GM12875 (cell line): Measurements from ENCODE around the gene PCF11.

Experiments
- H3K4me3 ChIP-seq: one replicate; pipeline ENCODE4 v1.5.1; 2011; ENCODE audit warnings: low read depth, low read length, control low read depth
- TF ChIP-seq, protein P1 (sequence below): IDR thresholded peaks from 2 replicates; pipeline ENCODE4 v1.5.1; 2011; ENCODE audit warnings: low read depth, mild to moderate bottlenecking, control low read depth, inconsistent platforms, low read length, moderate library complexity, borderline replicate concordance; ENCODE audit not compliant: insufficient read depth

Gene PCF11, protein sequence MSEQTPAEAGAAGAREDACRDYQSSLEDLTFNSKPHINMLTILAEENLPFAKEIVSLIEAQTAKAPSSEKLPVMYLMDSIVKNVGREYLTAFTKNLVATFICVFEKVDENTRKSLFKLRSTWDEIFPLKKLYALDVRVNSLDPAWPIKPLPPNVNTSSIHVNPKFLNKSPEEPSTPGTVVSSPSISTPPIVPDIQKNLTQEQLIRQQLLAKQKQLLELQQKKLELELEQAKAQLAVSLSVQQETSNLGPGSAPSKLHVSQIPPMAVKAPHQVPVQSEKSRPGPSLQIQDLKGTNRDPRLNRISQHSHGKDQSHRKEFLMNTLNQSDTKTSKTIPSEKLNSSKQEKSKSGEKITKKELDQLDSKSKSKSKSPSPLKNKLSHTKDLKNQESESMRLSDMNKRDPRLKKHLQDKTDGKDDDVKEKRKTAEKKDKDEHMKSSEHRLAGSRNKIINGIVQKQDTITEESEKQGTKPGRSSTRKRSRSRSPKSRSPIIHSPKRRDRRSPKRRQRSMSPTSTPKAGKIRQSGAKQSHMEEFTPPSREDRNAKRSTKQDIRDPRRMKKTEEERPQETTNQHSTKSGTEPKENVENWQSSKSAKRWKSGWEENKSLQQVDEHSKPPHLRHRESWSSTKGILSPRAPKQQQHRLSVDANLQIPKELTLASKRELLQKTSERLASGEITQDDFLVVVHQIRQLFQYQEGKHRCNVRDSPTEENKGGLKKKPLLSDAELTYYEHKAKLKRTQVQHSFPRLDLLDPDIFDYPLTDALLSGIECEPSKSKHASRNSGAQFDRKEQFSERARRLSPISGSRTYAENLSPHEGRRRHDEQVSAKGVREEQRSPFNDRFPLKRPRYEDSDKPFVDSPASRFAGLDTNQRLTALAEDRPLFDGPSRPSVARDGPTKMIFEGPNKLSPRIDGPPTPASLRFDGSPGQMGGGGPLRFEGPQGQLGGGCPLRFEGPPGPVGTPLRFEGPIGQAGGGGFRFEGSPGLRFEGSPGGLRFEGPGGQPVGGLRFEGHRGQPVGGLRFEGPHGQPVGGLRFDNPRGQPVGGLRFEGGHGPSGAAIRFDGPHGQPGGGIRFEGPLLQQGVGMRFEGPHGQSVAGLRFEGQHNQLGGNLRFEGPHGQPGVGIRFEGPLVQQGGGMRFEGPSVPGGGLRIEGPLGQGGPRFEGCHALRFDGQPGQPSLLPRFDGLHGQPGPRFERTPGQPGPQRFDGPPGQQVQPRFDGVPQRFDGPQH (N-terminal part only)

DNA sequence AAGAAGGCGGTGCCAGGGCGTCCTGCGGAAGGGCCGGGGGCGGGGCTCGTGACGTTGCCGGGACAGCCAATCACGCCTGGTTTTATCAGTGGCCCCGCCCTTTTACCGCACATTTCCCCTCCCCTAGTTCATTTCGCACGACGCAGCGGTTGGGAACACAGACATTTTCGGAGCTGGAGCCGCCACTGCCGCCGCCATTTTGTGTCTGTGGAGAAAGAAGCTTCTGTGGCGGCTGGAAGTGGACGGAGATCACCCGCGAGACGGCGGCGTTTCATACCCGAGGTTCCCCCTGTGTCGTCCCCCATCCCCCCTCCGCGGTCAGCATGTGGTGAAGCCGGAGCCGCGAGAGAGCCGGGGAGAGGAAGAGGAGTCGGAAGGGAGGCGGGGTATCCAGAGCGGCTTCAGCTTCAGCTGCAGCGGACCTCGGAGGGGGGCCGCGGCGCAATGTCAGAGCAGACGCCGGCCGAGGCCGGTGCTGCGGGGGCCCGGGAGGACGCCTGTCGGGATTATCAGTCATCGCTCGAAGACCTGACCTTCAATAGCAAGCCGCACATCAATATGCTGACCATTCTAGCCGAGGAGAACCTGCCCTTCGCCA is at the start of gene PCF11:
TSS of gene PCF11 (plus strand) at position 136 of the 598 bp plus-strand sequence. CDS start at position 445, 309 bp downstream.
- H3K4me3 ChIP-seq = peak within 1 kb of the TSS; percentile 93
- TF ChIP-seq, protein P1, sequence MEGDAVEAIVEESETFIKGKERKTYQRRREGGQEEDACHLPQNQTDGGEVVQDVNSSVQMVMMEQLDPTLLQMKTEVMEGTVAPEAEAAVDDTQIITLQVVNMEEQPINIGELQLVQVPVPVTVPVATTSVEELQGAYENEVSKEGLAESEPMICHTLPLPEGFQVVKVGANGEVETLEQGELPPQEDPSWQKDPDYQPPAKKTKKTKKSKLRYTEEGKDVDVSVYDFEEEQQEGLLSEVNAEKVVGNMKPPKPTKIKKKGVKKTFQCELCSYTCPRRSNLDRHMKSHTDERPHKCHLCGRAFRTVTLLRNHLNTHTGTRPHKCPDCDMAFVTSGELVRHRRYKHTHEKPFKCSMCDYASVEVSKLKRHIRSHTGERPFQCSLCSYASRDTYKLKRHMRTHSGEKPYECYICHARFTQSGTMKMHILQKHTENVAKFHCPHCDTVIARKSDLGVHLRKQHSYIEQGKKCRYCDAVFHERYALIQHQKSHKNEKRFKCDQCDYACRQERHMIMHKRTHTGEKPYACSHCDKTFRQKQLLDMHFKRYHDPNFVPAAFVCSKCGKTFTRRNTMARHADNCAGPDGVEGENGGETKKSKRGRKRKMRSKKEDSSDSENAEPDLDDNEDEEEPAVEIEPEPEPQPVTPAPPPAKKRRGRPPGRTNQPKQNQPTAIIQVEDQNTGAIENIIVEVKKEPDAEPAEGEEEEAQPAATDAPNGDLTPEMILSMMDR = no peak

DNA sequence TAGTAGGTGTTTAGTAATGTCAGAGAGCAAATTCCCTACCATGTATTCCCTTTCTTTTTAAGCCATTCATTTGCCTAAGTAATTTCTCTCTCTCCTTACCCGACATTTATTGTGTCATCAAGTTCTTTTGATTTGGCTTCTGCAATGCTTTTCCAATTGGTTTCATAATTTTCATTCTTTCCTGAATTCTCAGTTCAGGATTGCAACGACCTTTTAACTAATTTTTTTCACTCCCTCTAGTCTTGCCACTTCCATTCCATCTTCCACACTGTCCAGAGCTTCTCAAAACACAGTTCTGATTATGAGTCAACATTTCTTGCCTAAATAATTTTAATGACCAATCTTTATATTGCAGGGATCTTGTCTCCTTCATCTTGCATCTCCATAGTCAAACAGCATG is 44.0 kb upstream of the PCF11 start:
- TF ChIP-seq, protein P1 = no peak
- H3K4me3 ChIP-seq = no peak overlapping the region

DNA sequence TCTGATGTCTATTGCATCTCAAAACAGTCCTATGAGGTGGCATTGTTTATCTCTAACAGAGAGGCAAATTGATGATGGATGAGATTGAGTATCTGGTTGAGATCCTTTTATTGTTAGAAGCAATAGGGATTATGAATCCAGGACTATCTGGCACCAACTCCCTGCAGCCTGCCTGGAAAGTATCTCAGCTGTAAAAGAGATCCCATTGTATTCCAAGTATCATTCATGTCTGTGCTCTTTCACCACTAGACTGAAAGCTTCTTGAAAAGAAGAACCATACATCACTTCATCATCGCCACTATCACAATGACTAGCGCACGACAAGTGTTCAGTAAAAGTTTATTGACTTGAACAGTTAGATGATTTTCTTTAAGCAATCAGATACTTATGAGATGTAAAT is 41.9 kb upstream of the PCF11 start:
- TF ChIP-seq, protein P1 = no peak

DNA sequence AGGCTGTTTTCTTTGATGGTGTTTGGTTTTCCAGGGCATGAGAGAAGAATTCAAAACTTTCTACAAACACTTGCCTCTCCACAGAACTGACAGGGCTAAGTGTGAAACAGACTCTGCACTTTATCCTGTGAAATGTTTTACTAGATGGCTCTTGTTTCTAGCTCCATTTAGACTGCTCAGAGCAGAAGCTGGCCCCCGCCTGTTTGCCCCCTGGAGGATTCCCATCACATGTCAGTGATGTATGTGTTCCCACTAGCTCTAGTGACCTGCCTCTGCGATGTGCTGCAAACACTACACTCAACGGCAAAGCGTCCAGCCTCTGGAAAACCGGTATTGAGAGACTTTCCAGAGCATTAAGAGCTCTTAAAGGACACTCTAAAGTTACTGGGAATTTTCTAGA is 41.4 kb upstream of the PCF11 start:
- TF ChIP-seq, protein P1 = no peak
- no peak overlapping the region for H3K4me3 ChIP-seq

More for the DNA sequence above, 41.9 kb upstream of the PCF11 start:
- H3K4me3 ChIP-seq = no peak overlapping the region

DNA sequence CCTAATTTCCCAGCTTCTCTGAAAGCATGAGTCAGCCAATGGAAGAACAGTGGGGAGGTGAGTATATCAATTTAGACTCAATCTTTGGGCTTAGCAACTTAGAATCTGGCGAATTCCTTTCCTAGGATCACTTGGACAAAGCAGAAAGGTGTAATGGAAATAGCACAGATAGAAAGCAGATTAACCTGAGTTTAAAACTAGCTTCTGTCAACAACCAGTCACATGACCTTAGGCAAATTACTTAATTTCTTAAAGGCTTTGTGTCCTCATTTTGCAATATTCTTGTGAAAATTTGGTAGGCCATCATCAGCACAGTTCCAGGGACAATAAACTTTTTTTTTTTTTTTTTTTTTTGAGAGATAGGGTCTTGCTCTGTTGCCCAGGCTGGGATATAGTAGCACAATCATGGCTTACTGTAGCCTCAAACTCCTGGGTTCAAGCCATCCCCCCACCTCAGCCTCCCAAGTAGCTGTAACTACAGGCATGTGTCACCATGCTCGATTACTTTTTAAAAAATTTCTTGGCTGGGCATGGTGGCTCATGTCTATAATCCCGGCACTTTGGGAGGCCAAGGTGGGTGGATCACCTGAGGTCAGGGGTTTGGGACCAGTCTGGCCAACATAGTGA is 40.8 kb upstream of the PCF11 start:
- no peak overlapping the region for H3K4me3 ChIP-seq
- TF ChIP-seq, protein P1 = no peak

DNA sequence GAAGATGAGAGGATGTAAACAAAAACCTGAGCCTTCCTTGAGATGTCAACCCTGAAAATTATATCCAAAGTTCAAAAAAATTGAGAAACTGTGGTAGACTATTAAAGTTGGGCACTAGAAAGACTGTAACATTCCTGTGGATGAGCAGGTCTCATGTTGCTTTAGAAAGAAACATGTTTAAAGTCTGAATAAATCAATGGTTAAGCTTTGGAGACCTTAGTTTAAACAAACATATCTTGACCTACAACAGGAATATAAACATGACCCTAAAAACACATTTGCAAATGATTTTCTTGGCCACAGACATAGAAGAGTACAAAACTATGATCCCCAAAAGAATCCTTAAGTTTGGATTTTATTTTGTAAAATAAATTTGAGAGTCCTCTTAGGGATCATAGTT is 38.1 kb upstream of the PCF11 start:
- TF ChIP-seq, protein P1 = no peak

More for the DNA sequence above, 38.1 kb upstream of the PCF11 start:
- H3K4me3 ChIP-seq = no peak overlapping the region
